Smooth muscle cell (in vitro differentiated cells): ENCODE results near the gene ANKRD60. TPM values are rescaled to one million over a fixed set of nuclear protein-coding genes. Genes with fewer than 3 reads are reported as not detected.

Experiments
- DNase-seq: peaks from one replicate; lab custom pipeline; 2025; ENCODE audit not compliant: unreplicated experiment; lab: John Stamatoyannopoulos, UW
- H2AFZ ChIP-seq: fragments of 200-600 bp; sonication (generic); 2 replicates; pipeline ENCODE4 v1.6.0; 2016; ENCODE audit warnings: antibody characterized with exemption, low read depth, mild to moderate bottlenecking
- H3F3A ChIP-seq: fragments of 200-600 bp; sonication (generic); 2 replicates; pipeline ENCODE4 v1.6.0; 2017; ENCODE audit warnings: antibody characterized with exemption, low read depth
- H3K27ac ChIP-seq: fragments of 200-600 bp; sonication (generic); 2 replicates; pipeline ENCODE4 v1.5.1; 2016; ENCODE audit warnings: low read depth, mild to moderate bottlenecking
- H3K27me3 ChIP-seq: fragments of 200-600 bp; sonication (generic); 2 replicates; pipeline ENCODE4 v1.6.1; 2016; ENCODE audit warnings: low read depth, mild to moderate bottlenecking
- H3K36me3 ChIP-seq: fragments of 200-600 bp; sonication (generic); 2 replicates; pipeline ENCODE4 v1.5.1; 2016; ENCODE audit warnings: low read depth
- H3K4me1 ChIP-seq: fragments of 200-600 bp; sonication (generic); 2 replicates; pipeline ENCODE4 v1.5.1; 2016; ENCODE audit warnings: low read depth
- H3K4me2 ChIP-seq: fragments of 200-600 bp; sonication (generic); 2 replicates; pipeline ENCODE4 v1.6.0; 2016; ENCODE audit warnings: mild to moderate bottlenecking
- H3K4me3 ChIP-seq: fragments of 200-600 bp; sonication (generic); 2 replicates; pipeline ENCODE4 v1.5.1; 2016; ENCODE audit warnings: mild to moderate bottlenecking
- H3K79me2 ChIP-seq: fragments of 200-600 bp; sonication (generic); 2 replicates; pipeline ENCODE4 v1.6.0; 2016; ENCODE audit warnings: low read depth, mild to moderate bottlenecking
- H3K9ac ChIP-seq: fragments of 200-600 bp; sonication (generic); 2 replicates; pipeline ENCODE4 v1.6.0; 2016; ENCODE audit warnings: low read depth
- H3K9me3 ChIP-seq: fragments of 200-600 bp; sonication (generic); replicated peaks from 2 replicates; pipeline ENCODE4 v1.5.1; 2016; ENCODE audit warnings: low read depth
- H4K20me1 ChIP-seq: fragments of 200-600 bp; sonication (generic); 2 replicates; pipeline ENCODE4 v1.6.0; 2016; ENCODE audit warnings: low read depth
- CTCF ChIP-seq: fragments of 200-600 bp; sonication (generic); IDR thresholded peaks from 2 replicates; pipeline ENCODE4 v1.5.1; 2017; ENCODE audit warnings: borderline replicate concordance, mild to moderate bottlenecking, antibody characterized with exemption; ENCODE audit not compliant: insufficient read depth, poor library complexity, severe bottlenecking
- WGBS: methylation state at CpG from one replicate; pipeline ENCODE4 v1.1.7; 2016; ENCODE audit warnings: low lambda C conversion rate; 5-methylcytosine and 5-hydroxymethylcytosine counted together
- polyA plus RNA-seq: library from polyadenylated mRNA; unstranded; fragments of >200 nt; fragmentation: Nextera tagmentation; extraction: Ambion mirVana; gene quantifications from 2 replicates; pipeline ENCODE4 v1.2.1, GENCODE V29; 2016
- total RNA-seq: library from RNA; depleted of rRNA; stranded (reverse); fragments of >200 nt; gene quantifications from 2 replicates; pipeline ENCODE4 v1.2.3, GENCODE V29; 2014

The ANKRD60 gene
- total and polyA plus RNA-seq, 2 experiments from 2014 or later: not detected

- Histone ChIP-seq H3K79me2 (no peaks in the 10 kb centered on the region), H3K4me1 (no peaks in the 10 kb centered on the region), H3K9me3 (no peaks in the 10 kb centered on the region), H3K4me3 (no peak overlapping the region), H4K20me1 (no peaks in the 10 kb centered on the region), H3K4me2 (no peak overlapping the region), H3K36me3 (no peaks in the 10 kb centered on the region), H2AFZ (no peak overlapping the region), H3F3A (no peaks in the 10 kb centered on the region), H3K9ac (no peak overlapping the region), H3K27ac (no peak overlapping the region), H3K27me3 (no peaks in the 10 kb centered on the region)
- WGBS: 94% methylated on average over 5 of the region's 5 CpGs
- no peak for DNase-seq
- no peak for TF ChIP-seq CTCF
These were observed 14.7 kb downstream of the ANKRD60 start for GRCh38 chr20:58213716-58214115.

GRCh38 chr20:58213121-58213520 is 15.3 kb downstream of the ANKRD60 start:
- no peak overlapping the region for H3K9ac ChIP-seq
- H3K36me3 ChIP-seq: no peaks in the 10 kb centered on the region
- H3F3A ChIP-seq: no peaks in the 10 kb centered on the region
- no peaks in the 10 kb centered on the region for H3K79me2 ChIP-seq
- no peak overlapping the region for H3K4me3 ChIP-seq
- no peaks in the 10 kb centered on the region for H3K9me3 ChIP-seq
- no peaks in the 10 kb centered on the region for H3K4me1 ChIP-seq
- H3K4me2 ChIP-seq: no peak overlapping the region
- no peak for DNase-seq
- H2AFZ ChIP-seq: no peak overlapping the region
- no peak for TF ChIP-seq CTCF
- no peaks in the 10 kb centered on the region for H4K20me1 ChIP-seq
- no peaks in the 10 kb centered on the region for H3K27me3 ChIP-seq
- no peak overlapping the region for H3K27ac ChIP-seq
- whole genome bisulfite sequencing: 64% methylated on average over 8 of the region's 8 CpGs

DNA sequence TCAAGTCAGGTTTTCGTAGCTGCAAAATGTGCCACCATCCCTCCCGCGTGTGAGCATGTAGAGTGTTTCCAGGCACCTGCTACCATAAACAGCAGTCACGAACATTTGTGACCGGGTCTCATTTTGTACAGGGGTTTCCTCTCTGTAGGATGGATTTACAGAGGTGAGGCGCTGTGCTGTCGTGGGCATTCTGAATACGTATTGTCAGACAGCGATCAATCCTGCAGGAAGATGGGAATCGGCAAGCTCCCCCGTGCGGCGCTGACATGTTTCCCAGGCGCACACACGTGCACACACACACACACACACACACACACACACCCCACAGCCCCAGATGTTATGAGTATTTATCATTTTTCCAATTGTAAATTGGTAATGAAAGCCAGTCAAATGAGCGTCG is 15.8 kb downstream of the ANKRD60 start:
- Histone ChIP-seq H3K27ac (no peak overlapping the region), H3K9me3 (no peaks in the 10 kb centered on the region), H3K27me3 (no peaks in the 10 kb centered on the region), H2AFZ (no peak overlapping the region), H3K4me1 (no peaks in the 10 kb centered on the region), H3K36me3 (no peaks in the 10 kb centered on the region), H3K4me2 (no peak overlapping the region), H3K4me3 (no peak overlapping the region), H3K9ac (no peak overlapping the region), H3K79me2 (no peaks in the 10 kb centered on the region), H4K20me1 (no peaks in the 10 kb centered on the region), H3F3A (no peaks in the 10 kb centered on the region)
- DNase-seq: no peak
- TF ChIP-seq CTCF: no peak
- 89% methylated on average over 17 of the region's 17 CpGs for WGBS

GRCh38 chr20:58210398-58210747 is 18.1 kb downstream of the ANKRD60 start:
- no peaks in the 10 kb centered on the region for H4K20me1 ChIP-seq
- H3K27me3 ChIP-seq: no peaks in the 10 kb centered on the region
- no peaks in the 10 kb centered on the region for H3K79me2 ChIP-seq
- H3K4me2 ChIP-seq: no peak overlapping the region
- no peak for TF ChIP-seq CTCF
- 93% methylated on average over 7 of the region's 7 CpGs for WGBS
- no peak for DNase-seq
- no peak overlapping the region for H3K4me3 ChIP-seq
- no peak overlapping the region for H2AFZ ChIP-seq
- H3K9ac ChIP-seq: no peak overlapping the region
- H3F3A ChIP-seq: no peaks in the 10 kb centered on the region
- no peaks in the 10 kb centered on the region for H3K4me1 ChIP-seq
- no peak overlapping the region for H3K27ac ChIP-seq
- H3K9me3 ChIP-seq: no peaks in the 10 kb centered on the region
- no peaks in the 10 kb centered on the region for H3K36me3 ChIP-seq
